Neuron (in vitro differentiated cells): ENCODE results near the gene LY6G6C.

Experiments used
- H2AFZ ChIP-seq: one replicate; pipeline ENCODE4 v1.6.1; 2013; ENCODE audit warnings: low read depth, mild to moderate bottlenecking, inconsistent platforms, low read length, moderate library complexity
- H3K27me3 ChIP-seq: one replicate; pipeline ENCODE4 v1.6.1; 2013; ENCODE audit warnings: low read length; ENCODE audit not compliant: insufficient read depth
- H3K36me3 ChIP-seq: one replicate; pipeline ENCODE4 v1.6.1; 2013; ENCODE audit warnings: low read length; ENCODE audit not compliant: insufficient read depth
- H3K4me1 ChIP-seq: one replicate; pipeline ENCODE4 v1.6.1; 2013; ENCODE audit warnings: low read length; ENCODE audit not compliant: insufficient read depth
- H3K4me3 ChIP-seq: 2 replicates; pipeline ENCODE4 v1.5.1; 2013; ENCODE audit warnings: mild to moderate bottlenecking, low read length, moderate library complexity
- H3K9me3 ChIP-seq: one replicate; pipeline ENCODE4 v1.6.1; 2013; ENCODE audit warnings: low read length

Gene LY6G6C

GRCh38 chr6:31702819-31703716, 18.5 kb downstream of the LY6G6C start, which contains the start of gene ABHD16A:
Gene ABHD16A, minus strand, starts transcription at chr6:31703324. Its CDS starts 43 bp downstream, at chr6:31703281.
- peak within 1 kb of the TSS; percentile 87 for H2AFZ ChIP-seq
- peaks cover 9% of the 10 kb centered on the region for H3K4me1 ChIP-seq
- H3K27me3 ChIP-seq: no peaks in the 10 kb centered on the region
- no peaks in the 10 kb centered on the region for H3K9me3 ChIP-seq
- peaks cover 15% of the 10 kb centered on the region for H3K36me3 ChIP-seq
- H3K4me3 ChIP-seq: peak within 1 kb of the TSS; percentile 93

- Histone ChIP-seq H3K9me3 (no peaks in the 10 kb centered on the region), H3K36me3 (peaks cover 22% of the 10 kb centered on the region), H3K4me1 (peaks cover 9% of the 10 kb centered on the region), H3K4me3 (peak overlapping the region; percentile 93), H2AFZ (peak overlapping the region; percentile 87), H3K27me3 (no peaks in the 10 kb centered on the region)
These were observed 19.1 kb downstream of the LY6G6C start for GRCh38 chr6:31702405-31702818.

GRCh38 chr6:31701666-31702404, 19.7 kb downstream of the LY6G6C start:
- H3K36me3 ChIP-seq: peaks cover 26% of the 10 kb centered on the region
- no peaks in the 10 kb centered on the region for H3K9me3 ChIP-seq
- no peaks in the 10 kb centered on the region for H3K27me3 ChIP-seq
- no peak overlapping the region for H2AFZ ChIP-seq
- H3K4me1 ChIP-seq: peaks cover 9% of the 10 kb centered on the region
- peak overlapping the region; percentile 93 for H3K4me3 ChIP-seq

- Histone ChIP-seq H3K27me3 (no peaks in the 10 kb centered on the region), H3K4me1 (peaks cover 9% of the 10 kb centered on the region), H3K36me3 (peaks cover 32% of the 10 kb centered on the region), H3K4me3 (no peak overlapping the region), H2AFZ (no peak overlapping the region), H3K9me3 (no peaks in the 10 kb centered on the region)
These were observed 20.7 kb downstream of the LY6G6C start for GRCh38 chr6:31700740-31701401.

GRCh38 chr6:31697555-31697954, 24.0 kb downstream of the LY6G6C start:
- Histone ChIP-seq H3K4me1 (peaks cover 9% of the 10 kb centered on the region), H3K9me3 (no peaks in the 10 kb centered on the region), H3K36me3 (peaks cover 56% of the 10 kb centered on the region), H2AFZ (no peak overlapping the region), H3K27me3 (no peaks in the 10 kb centered on the region), H3K4me3 (no peak overlapping the region)

GRCh38 chr6:31693535-31693934, 28.0 kb downstream of the LY6G6C start:
- Histone ChIP-seq H3K36me3 (peaks cover 79% of the 10 kb centered on the region), H3K4me1 (no peaks in the 10 kb centered on the region), H3K9me3 (no peaks in the 10 kb centered on the region), H2AFZ (no peak overlapping the region), H3K4me3 (no peak overlapping the region), H3K27me3 (no peaks in the 10 kb centered on the region)

GRCh38 chr6:31692886-31693285, 28.7 kb downstream of the LY6G6C start:
- Histone ChIP-seq H3K27me3 (no peaks in the 10 kb centered on the region), H3K9me3 (no peaks in the 10 kb centered on the region), H3K36me3 (peaks cover 82% of the 10 kb centered on the region), H3K4me3 (no peak overlapping the region), H3K4me1 (no peaks in the 10 kb centered on the region), H2AFZ (no peak overlapping the region)

GRCh38 chr6:31692353-31692752, 29.2 kb downstream of the LY6G6C start:
- no peaks in the 10 kb centered on the region for H3K4me1 ChIP-seq
- no peak overlapping the region for H3K4me3 ChIP-seq
- no peaks in the 10 kb centered on the region for H3K9me3 ChIP-seq
- no peaks in the 10 kb centered on the region for H3K27me3 ChIP-seq
- H3K36me3 ChIP-seq: peaks cover 82% of the 10 kb centered on the region
- no peak overlapping the region for H2AFZ ChIP-seq

- Histone ChIP-seq H3K36me3 (peaks cover 84% of the 10 kb centered on the region), H3K4me1 (no peaks in the 10 kb centered on the region), H2AFZ (no peak overlapping the region), H3K27me3 (no peaks in the 10 kb centered on the region), H3K4me3 (no peak overlapping the region), H3K9me3 (no peaks in the 10 kb centered on the region)
These were observed 29.9 kb downstream of the LY6G6C start for GRCh38 chr6:31691564-31692108.

- Histone ChIP-seq H3K36me3 (peaks cover 86% of the 10 kb centered on the region), H3K4me1 (no peaks in the 10 kb centered on the region)
These were observed 30.5 kb downstream of the LY6G6C start for GRCh38 chr6:31691078-31691463.

GRCh38 chr6:31690231-31691077, 31.1 kb downstream of the LY6G6C start:
- Histone ChIP-seq H3K36me3 (peaks cover 88% of the 10 kb centered on the region), H3K4me1 (no peaks in the 10 kb centered on the region), H3K4me3 (no peak overlapping the region), H3K27me3 (no peaks in the 10 kb centered on the region), H2AFZ (no peak overlapping the region), H3K9me3 (no peaks in the 10 kb centered on the region)

More at GRCh38 chr6:31691078-31691463, 30.5 kb downstream of the LY6G6C start:
- Histone ChIP-seq H3K9me3 (no peaks in the 10 kb centered on the region), H3K4me3 (no peak overlapping the region), H3K27me3 (no peaks in the 10 kb centered on the region), H2AFZ (no peak overlapping the region)
